ENCODE data around the gene DLG2. TPM values are rescaled to one million over a fixed set of nuclear protein-coding genes. Genes with fewer than 3 reads are reported as not detected.

DLG2 gene
- total and polyA plus RNA-seq, 2 of the 8 experiments (the other 6 are each of a cell fraction or from before 2014, with no cell fraction given): 1.7 to 14.3 TPM

GRCh38 chr11:85423316-85423715 is 203.8 kb downstream of the DLG2 start (continued):
- TF ChIP-seq FOSL1 (IDR thresholded peaks at IDR 0.05; ENCODE audit: insufficient read depth, low read depth, low read length) (no peak), ATF2 (IDR thresholded peaks at IDR 0.05; ENCODE audit: low read length) (no peak), RNF2 (IDR thresholded peaks at IDR 0.05; ENCODE audit: borderline replicate concordance, low read depth, low read length, missing control alignments, poor library complexity, severe bottlenecking) (no peak), EP300 (IDR thresholded peaks at IDR 0.05; ENCODE audit: borderline replicate concordance in 1 of 2, low read depth in 2 of 2, low read length in 2 of 2) (no peak), HDAC2 (IDR thresholded peaks at IDR 0.05; ENCODE audit: borderline replicate concordance in 1 of 2, low read depth in 2 of 2, low read length in 2 of 2) (no peak)
